ENCODE results near the gene DSN1.
"Not testable (repeated sequence)": the region's sequence is repeated elsewhere in the genome, so short reads cannot be mapped to it uniquely, and the experiment has no call there.

Gene DSN1, protein sequence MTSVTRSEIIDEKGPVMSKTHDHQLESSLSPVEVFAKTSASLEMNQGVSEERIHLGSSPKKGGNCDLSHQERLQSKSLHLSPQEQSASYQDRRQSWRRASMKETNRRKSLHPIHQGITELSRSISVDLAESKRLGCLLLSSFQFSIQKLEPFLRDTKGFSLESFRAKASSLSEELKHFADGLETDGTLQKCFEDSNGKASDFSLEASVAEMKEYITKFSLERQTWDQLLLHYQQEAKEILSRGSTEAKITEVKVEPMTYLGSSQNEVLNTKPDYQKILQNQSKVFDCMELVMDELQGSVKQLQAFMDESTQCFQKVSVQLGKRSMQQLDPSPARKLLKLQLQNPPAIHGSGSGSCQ

DNA sequence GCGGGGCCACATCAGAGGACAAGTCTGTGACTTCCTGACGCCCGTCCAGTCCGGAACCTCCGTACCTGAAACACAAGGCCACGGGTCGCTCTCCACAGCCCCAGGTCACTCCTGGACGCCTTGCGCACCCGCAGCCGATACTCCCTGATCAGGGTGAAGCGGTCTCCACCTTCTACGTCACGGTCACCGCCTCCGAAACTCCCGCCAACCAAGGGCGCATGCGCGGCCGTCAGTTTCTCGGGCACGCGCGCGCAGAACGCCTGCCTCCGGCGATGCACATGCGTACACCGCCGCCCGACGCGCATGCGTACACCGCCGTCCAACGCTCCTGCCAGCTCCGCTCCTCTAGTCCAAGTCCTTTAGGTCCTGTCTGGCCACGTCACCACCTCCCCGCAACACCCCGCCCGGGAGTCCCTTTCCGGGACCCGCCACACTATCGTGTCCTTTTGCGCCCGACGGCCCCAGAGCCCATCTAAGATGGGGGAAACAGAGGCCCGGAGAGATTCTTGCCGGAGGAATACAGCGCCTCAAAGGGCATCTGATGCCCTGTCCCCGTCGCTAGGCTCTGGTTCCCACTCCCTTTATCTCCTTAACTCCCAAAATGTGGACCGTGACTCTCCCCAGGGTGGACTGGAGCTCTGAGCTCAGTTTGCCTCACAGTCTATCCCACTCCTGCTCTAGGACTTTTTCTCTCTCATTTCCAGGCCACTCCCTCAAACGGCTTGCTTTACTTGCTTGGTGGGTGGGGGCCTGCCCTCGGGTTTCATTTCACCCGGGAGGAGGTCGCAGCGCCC, at the start of gene DSN1:
Gene DSN1 (minus strand): TSS at position 167 of the 794 bp plus-strand sequence. CDS start 2,305 bp downstream, outside the sequence.
- DNase-seq: peak; percentile 97

DNA sequence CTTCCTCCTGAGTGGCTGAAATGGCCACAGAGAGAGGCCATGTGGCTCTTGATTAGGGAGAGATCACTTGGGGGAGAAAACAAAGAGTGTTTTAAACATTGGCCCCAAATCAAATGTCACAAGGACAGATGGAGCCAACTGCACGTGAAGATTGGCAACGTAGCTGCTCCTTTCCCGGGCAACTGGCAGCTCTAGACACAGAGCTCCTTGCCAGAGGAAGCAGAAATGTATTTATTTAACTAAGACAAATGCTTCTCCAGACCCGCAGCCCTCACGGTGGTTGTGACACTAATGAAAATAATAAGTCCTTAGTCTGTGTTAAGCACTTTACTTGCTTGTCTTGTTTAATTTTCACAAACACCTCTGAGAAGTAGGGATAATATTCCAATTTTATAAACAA, 49.6 kb upstream of the DSN1 start:
- no peak for DNase-seq

DNA sequence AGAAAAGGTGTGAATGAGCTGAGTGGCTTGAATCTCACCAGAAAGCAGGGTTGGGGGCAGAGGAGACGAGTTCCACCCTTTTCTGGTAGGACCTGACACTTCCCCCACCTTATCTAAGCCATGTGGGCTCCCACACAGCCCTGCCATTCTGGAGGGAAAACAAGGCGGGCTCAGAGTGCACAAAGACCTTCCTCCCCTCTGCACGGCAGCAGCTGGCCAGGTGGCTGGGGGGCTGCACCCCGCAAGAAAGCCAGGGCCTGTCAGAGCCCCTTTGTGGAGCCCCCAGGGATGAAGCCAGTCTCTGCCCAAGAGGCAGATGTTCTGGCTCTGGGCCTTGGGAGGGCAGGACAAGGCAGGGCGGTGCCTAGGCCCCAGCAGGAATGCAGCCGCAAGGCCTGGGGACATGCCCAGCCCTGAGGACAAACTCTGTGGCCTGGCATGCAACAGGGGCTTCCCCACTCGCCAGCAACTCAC, 48.4 kb upstream of the DSN1 start:
- DNase-seq: no peak

DNA sequence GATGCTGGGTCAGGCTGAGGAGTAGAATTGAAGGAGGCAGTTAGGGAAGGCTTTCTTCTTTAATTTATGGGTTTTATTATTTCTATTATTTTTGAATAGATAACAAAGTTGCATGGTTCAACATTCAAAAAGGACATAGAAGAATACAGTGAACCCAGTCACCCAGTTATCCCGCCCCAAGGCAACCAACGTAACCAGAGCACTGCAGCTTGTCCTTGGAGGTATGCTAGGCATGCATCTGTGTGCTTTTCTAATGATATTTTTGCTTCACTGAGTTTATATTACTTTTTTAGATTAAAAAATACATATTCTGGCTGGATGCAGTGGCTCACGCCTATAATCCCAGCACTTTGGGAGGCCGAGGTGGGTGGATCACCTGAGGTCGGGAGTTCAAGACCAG, 47.4 kb upstream of the DSN1 start:
- DNase-seq: no peak

DNA sequence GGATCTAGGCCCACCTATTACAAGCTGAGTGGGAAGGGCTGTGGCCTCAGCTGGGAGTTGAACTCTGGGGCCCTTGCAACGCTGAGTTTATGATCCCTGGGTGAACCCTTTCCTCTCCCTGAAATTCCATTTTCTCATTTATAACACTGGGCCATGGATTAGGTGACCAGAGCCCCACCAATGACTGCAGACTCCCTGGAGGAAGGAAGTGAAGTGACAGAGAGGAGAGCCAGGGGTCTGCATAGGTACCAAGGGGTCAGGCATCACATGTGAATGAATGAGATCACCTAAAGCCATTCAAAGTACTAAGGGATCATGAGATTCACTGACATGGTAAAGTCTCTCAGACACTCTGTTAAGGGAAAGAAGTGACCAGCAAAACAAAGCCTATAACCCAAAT, 46.5 kb upstream of the DSN1 start:
- no peak for DNase-seq

DNA sequence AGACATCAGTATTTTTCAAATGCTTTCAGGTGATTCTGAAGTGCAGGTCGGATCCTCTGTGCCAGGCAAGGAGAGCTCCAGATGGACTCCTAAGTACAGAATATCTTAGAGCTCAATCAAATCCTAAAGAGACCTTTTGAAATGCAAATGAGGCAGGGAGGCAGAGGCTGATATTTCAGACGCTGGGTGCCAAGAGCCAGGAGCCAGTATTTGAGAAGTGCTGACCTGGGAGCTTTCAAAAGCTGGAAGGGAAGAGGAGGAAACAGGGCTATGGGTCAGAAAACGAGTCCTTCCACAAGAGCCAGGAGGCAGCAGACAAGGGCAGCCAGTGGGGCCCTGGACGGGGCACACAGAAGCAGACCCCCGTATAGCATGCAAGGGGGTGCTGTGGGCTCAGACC, 46.1 kb upstream of the DSN1 start:
- DNase-seq: no peak

DNA sequence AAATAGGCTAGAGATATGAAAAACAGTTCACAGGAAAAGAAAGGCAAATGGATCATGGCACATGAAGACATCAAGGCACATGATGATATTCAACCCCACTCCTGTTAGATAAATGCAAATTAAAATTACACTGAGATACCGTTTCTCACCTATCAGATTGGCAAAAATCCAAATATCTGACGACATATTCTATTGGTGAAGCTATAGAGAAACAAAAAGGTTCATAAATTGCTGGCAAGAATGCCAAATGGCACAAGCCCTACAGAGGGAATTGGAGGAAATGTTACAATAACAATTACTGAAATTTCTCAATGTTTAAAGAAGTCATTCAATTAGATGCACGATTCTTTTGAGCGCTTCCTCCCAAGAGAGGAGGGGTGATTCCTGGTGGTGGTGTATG, 45.3 kb upstream of the DSN1 start:
- DNase-seq: no peak

DNA sequence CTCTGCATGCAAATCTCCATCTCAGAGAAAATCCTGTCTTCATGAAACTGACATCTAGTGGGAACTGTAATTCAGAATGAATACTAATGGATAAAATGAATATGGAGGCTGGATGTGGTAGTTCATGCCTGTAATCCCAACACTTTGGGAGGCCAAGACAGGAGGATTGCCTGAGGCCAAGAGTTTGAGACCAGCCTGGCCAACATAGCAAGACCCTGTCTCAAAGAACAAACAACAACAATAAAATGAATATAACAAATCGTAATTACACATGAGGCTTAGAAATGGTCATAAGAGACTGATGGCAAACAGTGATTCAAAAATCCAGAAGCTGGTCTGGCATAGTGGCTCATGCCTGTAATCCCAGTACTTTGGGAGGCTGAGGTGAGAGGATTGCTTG, 44.6 kb upstream of the DSN1 start:
- DNase-seq: no peak

DNA sequence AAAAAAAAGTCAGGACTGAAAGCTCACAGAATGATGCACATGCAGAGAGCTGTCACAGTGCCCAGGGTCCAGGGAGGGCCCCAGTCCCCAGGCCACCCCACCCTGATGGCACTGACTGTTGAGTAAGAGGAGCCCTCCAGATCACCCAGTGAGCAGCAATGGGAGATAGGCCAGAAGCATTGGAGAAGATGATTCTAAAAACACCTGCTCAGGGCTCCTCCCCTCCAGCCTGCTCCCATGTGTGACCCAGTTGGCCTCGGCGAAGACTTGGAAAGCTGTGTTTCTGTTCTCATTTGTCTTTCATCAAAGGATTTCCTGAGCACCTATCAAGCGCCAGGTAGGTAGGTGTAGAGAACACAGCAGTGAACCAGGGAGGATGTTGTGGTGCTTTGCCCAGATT, 43.9 kb upstream of the DSN1 start:
- no peak for DNase-seq

DNA sequence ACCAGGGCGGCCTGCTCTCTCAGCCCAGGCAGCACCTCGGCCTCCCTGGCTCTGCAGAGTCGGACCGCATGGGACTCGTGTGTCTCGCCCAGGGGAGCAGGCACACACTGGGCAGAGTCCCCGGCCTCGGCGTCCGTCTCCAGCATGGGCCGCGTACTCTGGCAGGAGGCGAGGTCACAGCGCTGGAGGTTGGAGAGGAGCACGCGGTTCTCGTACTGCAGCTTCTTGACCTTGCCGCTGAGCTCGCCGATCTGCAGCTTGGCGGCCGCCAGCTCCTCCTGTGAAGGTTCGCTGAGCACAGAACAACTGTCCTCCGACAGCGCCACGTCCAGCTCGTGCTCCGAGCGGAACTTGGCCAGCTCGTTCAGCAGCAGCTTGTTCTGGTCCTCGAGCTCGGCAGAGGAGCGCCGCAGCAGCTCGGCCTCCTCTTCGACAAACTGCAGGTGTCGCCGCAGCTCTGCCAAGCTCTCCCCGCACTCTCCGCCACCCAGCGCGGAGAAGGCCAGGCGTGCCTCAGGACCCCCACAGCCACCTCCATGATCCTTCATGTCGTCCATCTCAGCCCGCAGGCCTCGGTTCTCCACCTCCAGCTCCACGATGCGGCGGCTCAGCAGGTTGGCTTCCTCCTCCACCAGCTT, 42.0 kb upstream of the DSN1 start:
- no peak for DNase-seq

DNA sequence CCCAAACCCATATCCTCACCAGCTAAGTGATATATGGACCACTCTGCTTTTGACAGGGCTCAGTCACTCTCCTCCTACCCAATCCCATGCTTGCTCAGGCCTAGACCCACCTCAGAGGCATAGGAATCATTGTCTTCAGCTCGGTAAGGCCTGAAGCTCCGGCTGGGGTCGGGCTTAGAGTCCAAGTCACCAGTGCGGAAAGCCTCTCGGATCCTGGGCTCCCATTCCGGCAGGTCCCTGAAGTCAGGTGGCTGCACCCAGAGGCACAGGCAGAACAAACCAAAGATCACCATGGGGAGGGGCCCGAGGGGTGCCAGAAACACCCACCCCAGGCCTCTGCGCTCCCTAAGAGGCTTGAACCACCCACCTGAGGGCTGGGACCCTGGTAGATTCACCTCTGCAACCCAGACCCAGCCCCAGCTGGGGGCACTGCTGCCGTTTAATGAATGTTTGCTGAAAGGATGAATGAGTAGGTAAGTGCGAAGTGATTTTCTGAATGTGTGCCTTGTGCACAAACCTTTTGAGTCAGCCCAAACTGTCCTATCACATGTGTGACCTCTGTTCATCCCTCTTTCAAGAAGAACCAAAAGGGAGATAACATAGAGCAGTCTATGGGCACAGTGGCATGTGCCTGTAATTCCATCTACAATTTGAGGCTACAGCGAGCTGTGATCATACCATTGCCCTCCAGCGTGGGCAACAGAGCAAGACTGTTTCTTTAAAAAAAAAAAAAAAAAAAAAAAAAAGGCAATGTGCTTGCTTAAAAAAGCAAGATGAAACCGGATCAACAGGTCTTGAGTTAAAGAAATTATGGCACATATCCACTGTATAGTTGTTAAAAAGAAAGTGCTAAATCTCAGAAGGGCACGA, 39.3 kb upstream of the DSN1 start:
- no peak for DNase-seq

DNA sequence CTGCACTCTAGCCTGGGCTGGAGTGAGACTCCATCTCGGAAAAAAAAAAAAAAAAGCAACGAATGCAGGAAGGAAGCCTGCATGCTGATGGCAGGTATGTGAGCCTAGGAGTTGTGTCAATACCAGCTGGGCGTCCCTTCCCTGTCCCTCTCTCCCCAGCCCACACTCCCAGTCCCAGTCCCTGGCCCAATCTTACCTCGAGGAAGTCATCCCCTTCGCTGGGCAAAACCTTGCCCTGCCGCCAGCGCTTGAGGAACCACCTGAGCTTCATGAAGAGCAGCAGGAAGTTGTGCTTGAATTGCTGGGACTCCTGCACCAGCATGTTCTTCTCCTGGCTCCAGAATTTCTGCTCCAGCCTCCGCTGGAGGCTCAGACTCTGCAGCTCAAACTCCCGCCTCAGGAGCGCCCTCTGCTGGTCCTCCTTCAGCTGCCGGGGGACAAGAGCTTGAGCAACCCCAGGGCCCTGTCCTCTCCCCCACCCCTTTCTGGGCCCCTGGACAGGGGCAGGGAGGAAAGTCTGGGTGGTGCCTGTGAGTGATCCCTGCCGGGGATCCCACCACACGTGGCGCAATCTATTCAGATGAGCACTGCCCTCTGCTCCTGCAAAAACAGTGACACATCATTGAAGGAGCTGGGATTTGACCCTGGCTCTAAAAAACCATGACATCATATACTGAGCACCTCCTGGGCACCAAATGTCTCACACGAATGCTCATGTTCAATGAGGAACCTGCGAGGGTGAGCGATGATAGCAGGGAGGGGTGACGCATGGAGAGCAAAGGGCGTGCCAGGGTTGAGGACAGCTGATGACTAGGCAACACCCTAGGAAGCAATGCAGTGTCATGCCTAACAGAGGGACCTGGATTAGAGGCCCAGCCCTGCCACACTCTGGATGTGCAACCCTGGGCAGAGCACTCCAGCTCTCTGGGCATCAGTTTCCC, 35.0 kb upstream of the DSN1 start:
- DNase-seq: peak; percentile 55

DNA sequence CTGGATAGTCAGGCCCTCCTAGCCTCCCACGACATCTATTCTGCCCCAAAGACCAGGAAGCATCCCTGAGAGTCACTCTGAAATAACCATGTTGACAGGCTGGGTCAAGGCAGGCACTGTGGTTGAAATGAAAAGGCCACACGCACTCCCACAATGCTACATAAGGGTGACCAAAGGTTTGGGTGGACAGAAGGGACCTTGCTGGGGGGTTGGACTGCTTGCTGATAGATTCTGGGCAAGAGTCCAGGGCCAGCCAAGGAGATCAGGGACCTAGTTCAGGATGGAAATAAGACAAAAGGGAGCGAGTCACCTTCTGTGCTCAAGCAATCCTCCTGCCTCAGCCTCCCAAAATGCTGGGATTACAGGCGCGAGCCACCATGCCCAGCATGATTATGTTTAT, 32.5 kb upstream of the DSN1 start:
- no peak for DNase-seq

DNA sequence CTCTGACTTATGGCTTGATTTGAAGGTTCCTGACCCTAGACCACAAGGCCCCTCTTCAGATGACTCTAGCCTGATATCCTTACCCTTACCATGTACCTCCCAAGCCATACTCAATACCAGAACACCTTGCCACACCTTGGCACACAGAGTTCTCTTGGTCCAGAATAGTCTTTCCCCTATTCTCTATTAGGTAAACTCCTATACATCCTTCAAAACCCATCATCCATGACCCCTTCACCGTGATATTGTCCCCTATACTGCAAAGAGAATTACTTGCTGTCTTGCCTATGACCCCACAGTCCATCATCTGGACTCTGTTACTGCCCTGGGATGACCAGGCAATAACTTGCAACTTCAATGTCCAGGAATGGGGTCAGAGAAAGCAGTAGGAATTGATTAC, 31.8 kb upstream of the DSN1 start:
- no peak for DNase-seq

DNA sequence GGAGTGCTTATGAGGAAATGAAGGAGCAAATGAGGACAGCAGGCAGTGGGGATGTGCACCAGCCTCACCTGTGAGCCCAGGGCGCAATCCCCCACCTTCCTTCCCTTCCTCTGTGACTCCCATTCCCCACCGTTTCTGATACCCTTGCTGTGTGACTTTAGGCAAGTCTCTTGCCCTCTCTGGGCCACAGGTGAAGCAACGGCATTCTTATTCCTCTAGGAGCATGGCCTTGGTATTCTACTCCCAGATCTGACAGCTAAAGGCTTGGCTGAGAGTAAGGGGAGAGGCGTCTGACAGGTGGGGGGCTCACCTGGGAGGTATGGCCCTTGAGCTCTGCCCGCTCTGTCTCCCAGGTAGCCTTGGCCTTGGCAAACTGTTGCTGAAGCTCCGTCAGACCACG, 30.9 kb upstream of the DSN1 start:
- no peak for DNase-seq

DNA sequence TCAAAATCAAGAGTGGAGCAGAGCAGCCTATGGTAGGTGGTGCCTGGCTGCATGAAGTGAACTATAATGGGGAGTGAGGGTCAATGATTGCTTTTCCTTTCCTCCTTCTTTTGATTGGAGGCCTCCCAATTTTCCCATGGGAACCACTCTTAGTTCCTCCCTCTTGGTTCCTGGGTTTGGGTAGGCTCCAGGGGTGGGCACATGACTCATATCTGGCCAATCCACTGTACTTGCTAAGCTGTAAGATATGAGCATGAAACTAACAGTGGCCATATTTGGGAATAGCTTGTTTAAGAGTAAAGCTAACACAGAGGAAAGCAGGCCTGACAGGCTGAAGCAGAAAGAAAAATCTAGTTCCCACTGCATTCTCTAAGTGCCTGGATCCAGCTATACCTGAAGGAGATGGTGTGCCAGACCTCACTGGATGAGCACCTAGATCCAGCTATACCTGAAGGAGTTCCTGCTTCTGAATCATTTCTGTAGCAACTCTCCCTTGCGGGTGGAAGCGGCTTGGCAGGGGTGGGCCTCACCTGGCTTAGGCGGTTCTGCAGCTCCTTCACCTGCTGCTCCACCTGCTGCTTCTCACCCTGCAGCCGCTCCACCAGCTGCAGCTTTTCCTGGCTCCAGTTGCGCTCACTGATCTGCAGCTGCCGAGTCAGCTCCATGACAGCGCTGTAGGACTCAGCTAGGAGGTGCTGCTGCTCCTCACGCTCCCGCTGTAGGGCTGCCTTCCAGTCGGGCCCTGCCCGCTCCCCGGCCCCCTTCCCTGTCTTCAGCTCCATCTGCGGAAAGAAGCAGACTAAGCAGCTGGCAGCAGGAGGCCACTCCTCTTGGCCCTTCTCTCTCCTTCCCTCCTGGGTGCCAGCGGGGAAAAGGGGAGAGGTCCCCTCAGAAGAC, 29.0 kb upstream of the DSN1 start:
- DNase-seq: peak; percentile 83

DNA sequence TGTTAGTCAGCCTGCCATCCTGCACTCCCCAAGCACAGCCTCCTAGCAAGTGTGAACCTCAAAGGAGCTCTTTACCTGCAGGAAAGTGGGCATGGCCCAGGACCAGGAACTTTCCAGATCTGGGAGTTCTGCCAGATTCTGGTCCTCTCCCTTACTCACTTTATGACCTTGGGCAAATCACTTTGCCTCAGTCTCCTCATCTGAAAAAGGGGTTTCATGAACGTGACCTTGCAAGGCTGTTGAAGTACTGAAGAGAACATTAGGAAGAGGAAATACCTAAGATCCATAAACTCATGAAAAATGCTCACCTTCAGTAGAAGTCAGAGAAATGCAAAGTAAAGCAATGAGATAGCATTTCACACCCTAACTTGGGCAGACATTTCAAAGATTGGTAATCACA, 26.8 kb upstream of the DSN1 start:
- DNase-seq: no peak

DNA sequence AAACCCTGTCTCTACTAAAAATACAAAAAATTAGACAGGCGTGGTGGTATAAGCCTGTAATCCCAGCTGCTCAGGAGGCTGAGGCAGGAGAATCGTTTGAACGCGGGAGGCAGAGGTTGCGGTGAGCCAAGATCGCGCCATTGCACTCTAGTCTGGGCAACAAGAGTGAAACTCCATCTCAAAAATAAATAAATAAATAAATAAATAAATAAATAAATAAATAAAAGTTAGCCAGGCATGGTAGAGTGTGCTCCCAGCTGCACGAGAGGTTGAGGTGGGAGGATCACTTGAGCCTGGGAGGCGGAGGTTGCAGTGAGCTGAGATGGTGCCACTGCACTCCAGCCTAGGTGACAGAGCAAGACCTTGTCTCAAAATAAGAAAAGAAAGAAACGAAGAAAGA, 25.8 kb upstream of the DSN1 start:
- not testable (repeated sequence) for DNase-seq

DNA sequence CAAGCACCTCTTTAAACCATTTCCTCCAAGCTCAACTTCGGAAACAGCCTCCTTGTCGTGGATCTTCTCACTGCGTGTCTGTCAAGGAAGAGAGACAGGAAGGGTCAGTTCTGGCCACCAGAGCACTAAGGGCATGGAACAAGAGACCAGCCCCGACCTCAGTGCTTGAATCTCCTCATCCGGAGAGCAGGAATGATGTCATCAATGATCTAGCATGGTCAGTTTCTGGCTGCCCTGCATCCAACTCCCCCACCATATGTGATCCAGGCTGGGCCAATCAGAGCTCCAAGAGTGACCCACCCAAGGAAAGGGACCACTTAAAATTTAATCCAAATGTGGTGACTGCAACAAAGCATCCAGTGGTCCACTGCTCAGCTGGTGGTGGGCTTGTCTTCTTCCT, 23.3 kb upstream of the DSN1 start:
- no peak for DNase-seq

DNA sequence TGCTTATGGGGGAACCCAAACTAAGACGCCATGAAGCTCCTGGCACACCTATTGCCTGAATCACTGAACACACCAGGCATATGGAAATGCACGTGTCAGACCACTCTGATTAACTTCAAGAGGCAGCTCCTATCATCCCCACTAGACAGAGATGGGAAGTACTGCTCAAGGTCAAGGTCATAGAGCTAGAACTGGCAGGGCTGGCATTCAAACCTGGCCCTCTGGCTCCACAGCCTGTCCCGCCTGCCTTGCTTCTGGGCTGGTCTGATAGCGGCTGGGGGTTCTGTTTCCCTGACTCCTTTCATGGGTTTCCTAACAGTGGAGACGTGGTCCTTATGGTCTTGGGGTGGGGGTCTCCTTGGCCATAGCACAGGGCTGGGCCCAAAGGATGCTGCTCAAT, 22.6 kb upstream of the DSN1 start:
- no peak for DNase-seq

DNA sequence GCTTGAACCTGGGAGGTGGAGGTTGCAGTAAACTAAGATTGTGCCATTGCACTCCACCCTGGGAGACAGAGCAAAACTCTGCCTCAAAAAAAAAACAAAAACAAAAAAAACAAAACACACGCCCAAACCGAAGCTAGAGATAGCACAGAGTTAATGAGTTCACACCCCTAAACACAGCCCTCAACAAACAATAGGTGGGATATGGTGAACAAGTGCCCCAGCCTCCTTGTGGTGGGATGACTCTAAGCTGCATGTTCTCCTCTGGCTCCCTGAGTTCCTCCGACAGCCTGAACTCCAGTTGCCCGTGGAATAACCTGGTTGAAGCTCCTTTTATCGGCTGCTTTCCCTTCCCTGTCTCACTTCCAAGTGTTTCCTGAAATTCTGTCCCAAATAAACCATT, 22.1 kb upstream of the DSN1 start:
- no peak for DNase-seq

All from fibroblast of skin of right biceps (primary cell).